ENCODE data around the gene RANBP1. TPM values are rescaled to one million over a fixed set of nuclear protein-coding genes. Genes with fewer than 3 reads are reported as not detected.

The RANBP1 gene
- total and polyA plus RNA-seq, 2 of the 8 experiments (the other 6 are each of a cell fraction or from before 2014, with no cell fraction given), result 343 to 484 TPM

DNA sequence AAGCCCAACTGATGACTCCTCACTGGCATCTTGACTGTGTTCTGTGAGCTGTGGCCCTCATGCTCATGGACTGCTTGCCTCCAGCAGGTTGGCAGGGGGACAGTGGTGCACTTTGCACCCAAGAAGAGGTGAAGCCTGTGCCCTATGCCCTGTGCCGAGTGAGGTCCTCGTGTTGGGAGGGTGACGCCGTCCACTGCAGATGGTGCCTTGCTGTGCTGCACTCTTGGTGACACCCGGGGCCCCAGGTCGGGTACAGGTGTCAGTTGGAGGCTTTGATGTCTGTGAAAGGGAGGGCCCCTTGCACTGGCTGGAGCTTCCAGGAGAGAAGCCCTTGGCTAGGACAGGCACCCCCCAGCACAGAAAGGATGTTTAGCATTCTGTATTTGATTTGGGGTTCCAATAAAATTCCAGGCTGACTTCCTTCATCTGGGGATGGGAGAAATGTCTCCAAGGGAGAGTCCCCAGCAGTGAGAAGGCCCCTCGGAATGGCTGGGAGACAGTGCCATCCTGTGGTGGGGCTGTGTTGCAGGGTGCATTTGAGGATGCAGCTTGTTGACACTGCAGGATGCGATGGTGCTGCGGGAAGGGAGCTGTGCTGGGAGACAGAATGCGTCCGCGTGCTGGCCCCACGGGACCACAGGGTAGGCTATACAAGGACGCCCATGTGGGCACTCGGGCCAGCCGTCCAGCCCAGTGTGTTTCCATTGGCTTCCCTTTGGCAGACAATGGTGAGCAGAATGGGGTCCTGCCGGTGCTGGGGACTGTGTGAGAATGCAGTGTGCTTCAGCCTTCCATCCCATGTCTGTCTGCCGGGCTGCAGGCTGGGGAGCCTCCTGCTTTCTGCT, 13.2 kb downstream of the RANBP1 start:
- FAIRE-seq, result no peak
- Histone ChIP-seq H3K56ac (replicated peaks; ENCODE audit: insufficient read length, low read depth, low read length) (no peak overlapping the region), H2BK5ac (ENCODE audit: low read depth, low read length) (0 out of 2 replicates have a peak overlapping the region, but pooled peaks have one; percentile 16), H3K9ac (replicated peaks in 1 of 4; ENCODE audit: extremely low read depth in 1 of 4, low read depth in 3 of 4, low read length in 3 of 4) (no peak overlapping the region), H3K79me2 (ENCODE audit: control insufficient read depth in 1 of 2, insufficient read depth in 2 of 2, low read length in 2 of 2) (peaks cover 0 to 12% of the 10 kb centered on the region in 2 experiments; a peak in 1 of 4 replicates), H3K79me1 (ENCODE audit: low read depth, low read length) (peaks cover under 1% of the 10 kb centered on the region), H2BK120ac (replicated peaks; ENCODE audit: low read depth, low read length) (no peak overlapping the region), H4K20me1 (replicated peaks in 1 of 2; ENCODE audit: control insufficient read depth in 1 of 2, insufficient read depth in 2 of 2, low read length in 2 of 2) (peaks cover 19 to 36% of the 10 kb centered on the region in 2 experiments), H3K4me1 (replicated peaks in 1 of 4; ENCODE audit: control insufficient read depth in 3 of 4, insufficient read depth in 4 of 4, low read length in 3 of 4) (peaks cover 0 to 12% (median 7%) of the 10 kb centered on the region in 4 experiments; a peak in 4 of 7 replicates), H2BK15ac (ENCODE audit: low read length) (no peak overlapping the region), H3K9me3 (ENCODE audit: insufficient read depth in 2 of 2, low read depth in 1 of 2, low read length in 1 of 2) (no peaks in the 10 kb centered on the region), H2BK20ac (ENCODE audit: low read length) (no peak overlapping the region), H3K36me3 (ENCODE audit: control insufficient read depth in 2 of 4, insufficient read depth in 4 of 4, low read length in 3 of 4) (peaks cover 20 to 38% (median 25%) of the 10 kb centered on the region in 4 experiments), H4K5ac (ENCODE audit: insufficient read length, low read depth, low read length) (no peak overlapping the region), H3K4me3 (ENCODE audit: extremely low read depth in 1 of 4, insufficient read depth in 2 of 4, low read depth in 3 of 4, low read length in 4 of 4) (no peak overlapping the region), H2AK5ac (ENCODE audit: low read depth, low read length) (no peak overlapping the region), H3K18ac (ENCODE audit: extremely low read depth, low read length) (no peak overlapping the region), H2AFZ (ENCODE audit: low read length) (no peak overlapping the region), H3K4me2 (ENCODE audit: insufficient read depth in 1 of 2, low read depth in 2 of 2, low read length in 2 of 2) (no peak overlapping the region), H2BK12ac (ENCODE audit: low read depth, low read length) (no peak overlapping the region), H4K8ac (ENCODE audit: extremely low read depth, insufficient read depth, low read length) (0 out of 2 replicates have a peak overlapping the region, but pooled peaks have one; percentile 53), H3K23me2 (ENCODE audit: low read depth, low read length) (peaks cover 7% of the 10 kb centered on the region; the same call in 1 of the 2 replicates), H3K14ac (ENCODE audit: insufficient read length) (no peak overlapping the region), H3K4ac (replicated peaks; ENCODE audit: insufficient read length, low read depth, low read length) (peak overlapping the region; percentile 44), H3K27ac (ENCODE audit: low read depth, low read length) (no peak overlapping the region), H3K27me3 (replicated peaks in 1 of 4; ENCODE audit: control insufficient read depth in 3 of 4, extremely low read depth in 1 of 4, insufficient read depth in 3 of 4, low read length in 3 of 4) (no peaks in the 10 kb centered on the region; a peak in 2 of 7 replicates), H3K23ac (ENCODE audit: insufficient read length) (no peak overlapping the region), H4K91ac (replicated peaks; ENCODE audit: insufficient read length, low read length) (no peak overlapping the region)
- ChIA-PET POLR2A (ENCODE audit: partially characterized antibody) (interaction anchor here (0.8 to 8.3 kb wide), 20 partner anchors 9 to 172 kb away, joined by 3 to 223 read pairs (median 6); partner anchors contain the start of genes DGCR8, RANBP1, TANGO2 and TRMT2A), CTCF (ENCODE audit: partially characterized antibody) (interaction anchor here (0.6 to 2.6 kb wide), 7 partner anchors 10 to 167 kb away, joined by 3 to 18 read pairs (median 6); partner anchors contain the start of gene TRMT2A)
- DNase-seq (ENCODE audit: low read depth in 1 of 2, low spot score in 2 of 2), result peak in 1 of 2 experiments; percentile 76
- 85% methylated on average over 18 of the region's 18 CpGs; no CpG with 5 or more reads in 1 of the 2 experiments for WGBS, 2 experiments (ENCODE audit: extremely low coverage in 1 of 2, insufficient coverage in 1 of 2, insufficient read length in 1 of 2, insufficient replicate concordance in 2 of 2, low coverage in 1 of 2, low lambda C conversion rate in 2 of 2, missing lambda C conversion rate in 1 of 2)
- no peak for TF ChIP-seq SIX5 (IDR thresholded peaks at IDR 0.05; ENCODE audit: low read depth, low read length)
- TF ChIP-seq POLR2AphosphoS5 (IDR thresholded peaks at IDR 0.05; ENCODE audit: low read depth, low read length), result peak; percentile 77
- peak; percentile 53 for TF ChIP-seq SRF (IDR thresholded peaks at IDR 0.05; ENCODE audit: low read depth, low read length)
- TF ChIP-seq POLR2A (IDR thresholded peaks at IDR 0.05; ENCODE audit: control extremely low read depth in 1 of 2, low read depth in 2 of 2, low read length in 2 of 2), result peak in 1 of 2 experiments; percentile 21; a peak in 1 of 3 replicates
- TF ChIP-seq SP4 (IDR thresholded peaks at IDR 0.05; ENCODE audit: low read length), result no peak; the same call in 1 of the 2 replicates
- no peak for TF ChIP-seq RXRA (IDR thresholded peaks at IDR 0.05; ENCODE audit: insufficient read depth, low read depth, low read length)
- TF ChIP-seq TEAD4 (IDR thresholded peaks at IDR 0.05; ENCODE audit: low read depth, low read length), result no peak
- TF ChIP-seq, protein P1, sequence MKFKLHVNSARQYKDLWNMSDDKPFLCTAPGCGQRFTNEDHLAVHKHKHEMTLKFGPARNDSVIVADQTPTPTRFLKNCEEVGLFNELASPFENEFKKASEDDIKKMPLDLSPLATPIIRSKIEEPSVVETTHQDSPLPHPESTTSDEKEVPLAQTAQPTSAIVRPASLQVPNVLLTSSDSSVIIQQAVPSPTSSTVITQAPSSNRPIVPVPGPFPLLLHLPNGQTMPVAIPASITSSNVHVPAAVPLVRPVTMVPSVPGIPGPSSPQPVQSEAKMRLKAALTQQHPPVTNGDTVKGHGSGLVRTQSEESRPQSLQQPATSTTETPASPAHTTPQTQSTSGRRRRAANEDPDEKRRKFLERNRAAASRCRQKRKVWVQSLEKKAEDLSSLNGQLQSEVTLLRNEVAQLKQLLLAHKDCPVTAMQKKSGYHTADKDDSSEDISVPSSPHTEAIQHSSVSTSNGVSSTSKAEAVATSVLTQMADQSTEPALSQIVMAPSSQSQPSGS (IDR thresholded peaks at IDR 0.05; ENCODE audit: low read length), result no peak
- no peak for TF ChIP-seq CHD2 (IDR thresholded peaks at IDR 0.05; ENCODE audit: low read length)
- TF ChIP-seq RAD21 (IDR thresholded peaks at IDR 0.05 in 1 of 2, conservative IDR thresholded peaks at IDR 0.05 in 1 of 2; ENCODE audit: low read depth in 2 of 2, low read length in 2 of 2), result peak; percentile 35 to 53; a peak in 3 of 4 replicates

All from H1 (cell line).